ENCODE results near the gene MYH9.

MYH9 gene

DNA sequence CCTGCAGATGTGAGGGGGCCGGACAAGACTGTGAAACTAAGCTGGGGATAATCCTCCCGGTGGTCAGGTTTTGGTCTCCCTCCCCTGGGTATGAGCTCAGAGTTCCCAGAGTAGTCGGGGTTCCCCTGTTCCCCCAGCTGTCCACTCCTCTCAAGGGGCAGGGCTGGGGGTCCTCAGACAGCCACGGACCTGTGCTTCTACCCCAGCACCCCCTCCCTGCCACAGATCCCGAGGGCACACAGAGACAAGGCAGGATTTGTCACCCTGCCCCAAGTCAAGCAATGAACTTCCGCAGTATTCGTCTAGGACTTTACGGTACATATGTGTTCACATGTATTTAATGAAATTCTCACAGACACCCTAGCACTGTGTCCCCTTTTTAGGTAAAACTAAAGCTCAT, 89.6 kb downstream of the MYH9 start:
- no peak overlapping the region for H2BK5ac ChIP-seq (ENCODE audit: low read length)
- DNase-seq, result no peak
- no peak overlapping the region for H2BK15ac ChIP-seq (replicated peaks; ENCODE audit: low read depth)
- peaks cover 62% of the 10 kb centered on the region for H3K36me3 ChIP-seq (ENCODE audit: control insufficient read depth, insufficient read depth, low read length)
- no peaks in the 10 kb centered on the region for H3K27me3 ChIP-seq (ENCODE audit: insufficient read depth, low read length, poor library complexity)
- peaks cover 10% of the 10 kb centered on the region for H3K79me1 ChIP-seq (ENCODE audit: low read length)
- no peaks in the 10 kb centered on the region for H3K79me2 ChIP-seq (ENCODE audit: control insufficient read depth, insufficient read depth, low read length)
- H2BK120ac ChIP-seq (ENCODE audit: low read depth, low read length), result no peak overlapping the region
- H2AK5ac ChIP-seq (ENCODE audit: low read length), result no peak overlapping the region
- no peak overlapping the region for H3K4me2 ChIP-seq (ENCODE audit: low read length)
- no peak overlapping the region for H4K8ac ChIP-seq (ENCODE audit: low read depth, low read length)
- no peak overlapping the region for H4K5ac ChIP-seq (ENCODE audit: low read length)
- H3K56ac ChIP-seq (ENCODE audit: low read length), result no peak overlapping the region
- no peak overlapping the region for H3K4ac ChIP-seq (ENCODE audit: low read depth, low read length)
- no peak overlapping the region for H3K27ac ChIP-seq (ENCODE audit: low read depth, low read length)
- H3K4me1 ChIP-seq (ENCODE audit: control insufficient read depth, low read depth, low read length), result no peaks in the 10 kb centered on the region
- WGBS (ENCODE audit: extremely low coverage, insufficient coverage, low lambda C conversion rate), result no CpG with 5 or more reads among the region's 8 CpGs
- H3K9ac ChIP-seq (ENCODE audit: low read length), result no peak overlapping the region
- no peak overlapping the region for H3K4me3 ChIP-seq (ENCODE audit: low read length)
- no peak overlapping the region for H3K18ac ChIP-seq (ENCODE audit: low read length)
- H3K23ac ChIP-seq (ENCODE audit: low read length), result no peak overlapping the region

GRCh38 chr22:36297568-36297967, 90.2 kb downstream of the MYH9 start:
- Histone ChIP-seq H2BK15ac (replicated peaks; ENCODE audit: low read depth) (no peak overlapping the region), H3K18ac (ENCODE audit: low read length) (no peak overlapping the region), H3K4ac (ENCODE audit: low read depth, low read length) (no peak overlapping the region), H3K79me1 (ENCODE audit: low read length) (peaks cover 10% of the 10 kb centered on the region), H3K4me2 (ENCODE audit: low read length) (no peak overlapping the region), H3K4me3 (ENCODE audit: low read length) (no peak overlapping the region), H3K79me2 (ENCODE audit: control insufficient read depth, insufficient read depth, low read length) (no peaks in the 10 kb centered on the region), H2AK5ac (ENCODE audit: low read length) (no peak overlapping the region), H4K8ac (ENCODE audit: low read depth, low read length) (no peak overlapping the region), H3K56ac (ENCODE audit: low read length) (no peak overlapping the region), H3K9ac (ENCODE audit: low read length) (no peak overlapping the region), H2BK120ac (ENCODE audit: low read depth, low read length) (no peak overlapping the region), H3K36me3 (ENCODE audit: control insufficient read depth, insufficient read depth, low read length) (peaks cover 61% of the 10 kb centered on the region), H3K27ac (ENCODE audit: low read depth, low read length) (no peak overlapping the region), H3K27me3 (ENCODE audit: insufficient read depth, low read length, poor library complexity) (no peaks in the 10 kb centered on the region), H3K4me1 (ENCODE audit: control insufficient read depth, low read depth, low read length) (no peaks in the 10 kb centered on the region), H2BK5ac (ENCODE audit: low read length) (no peak overlapping the region), H3K23ac (ENCODE audit: low read length) (no peak overlapping the region), H4K5ac (ENCODE audit: low read length) (no peak overlapping the region)
- WGBS (ENCODE audit: extremely low coverage, insufficient coverage, low lambda C conversion rate), result no CpG with 5 or more reads among the region's 19 CpGs
- no peak for DNase-seq

DNA sequence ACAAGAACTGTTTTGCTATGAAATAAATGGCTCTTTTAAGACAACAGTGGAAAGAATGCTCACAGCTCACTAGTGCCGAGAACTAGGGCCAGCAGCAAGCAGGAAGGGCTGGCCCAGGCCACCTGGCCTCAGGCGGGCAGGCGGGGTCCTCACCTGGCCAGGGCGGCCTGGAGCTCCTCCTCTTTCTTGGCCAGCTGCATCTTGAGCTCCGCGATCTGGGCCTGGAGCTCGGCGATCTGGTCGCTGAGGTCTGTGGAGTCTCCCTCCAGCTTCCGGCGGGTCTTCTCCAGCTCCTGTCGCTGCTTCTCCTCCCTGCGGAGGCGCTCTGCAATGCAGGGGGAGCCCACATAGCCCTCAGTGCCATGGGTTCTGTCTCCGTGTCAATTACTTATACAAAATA, 91.1 kb downstream of the MYH9 start:
- H2BK120ac ChIP-seq (ENCODE audit: low read depth, low read length), result no peak overlapping the region
- H3K36me3 ChIP-seq (ENCODE audit: control insufficient read depth, insufficient read depth, low read length), result peaks cover 63% of the 10 kb centered on the region
- WGBS (ENCODE audit: extremely low coverage, insufficient coverage, low lambda C conversion rate), result no CpG with 5 or more reads among the region's 15 CpGs

GRCh38 chr22:36295247-36295646, 92.5 kb downstream of the MYH9 start:
- Histone ChIP-seq H3K4ac (ENCODE audit: low read depth, low read length) (no peak overlapping the region), H3K36me3 (ENCODE audit: control insufficient read depth, insufficient read depth, low read length) (peaks cover 54% of the 10 kb centered on the region), H3K4me1 (ENCODE audit: control insufficient read depth, low read depth, low read length) (no peaks in the 10 kb centered on the region), H3K4me3 (ENCODE audit: low read length) (no peak overlapping the region), H3K23ac (ENCODE audit: low read length) (no peak overlapping the region), H4K8ac (ENCODE audit: low read depth, low read length) (no peak overlapping the region), H3K79me2 (ENCODE audit: control insufficient read depth, insufficient read depth, low read length) (no peaks in the 10 kb centered on the region), H3K9ac (ENCODE audit: low read length) (no peak overlapping the region), H2BK15ac (replicated peaks; ENCODE audit: low read depth) (no peak overlapping the region), H3K56ac (ENCODE audit: low read length) (no peak overlapping the region), H3K27me3 (ENCODE audit: insufficient read depth, low read length, poor library complexity) (no peaks in the 10 kb centered on the region), H2BK120ac (ENCODE audit: low read depth, low read length) (no peak overlapping the region), H3K4me2 (ENCODE audit: low read length) (no peak overlapping the region), H2BK5ac (ENCODE audit: low read length) (no peak overlapping the region), H2AK5ac (ENCODE audit: low read length) (no peak overlapping the region), H3K79me1 (ENCODE audit: low read length) (peaks cover 3% of the 10 kb centered on the region), H3K18ac (ENCODE audit: low read length) (no peak overlapping the region), H3K27ac (ENCODE audit: low read depth, low read length) (no peak overlapping the region), H4K5ac (ENCODE audit: low read length) (no peak overlapping the region)
- DNase-seq, result no peak
- no CpG with 5 or more reads among the region's 7 CpGs for WGBS (ENCODE audit: extremely low coverage, insufficient coverage, low lambda C conversion rate)

More for the DNA sequence above, 91.1 kb downstream of the MYH9 start:
- Histone ChIP-seq H4K8ac (ENCODE audit: low read depth, low read length) (no peak overlapping the region), H3K56ac (ENCODE audit: low read length) (no peak overlapping the region), H3K4me1 (ENCODE audit: control insufficient read depth, low read depth, low read length) (no peaks in the 10 kb centered on the region), H3K4ac (ENCODE audit: low read depth, low read length) (no peak overlapping the region), H3K79me1 (ENCODE audit: low read length) (peaks cover 10% of the 10 kb centered on the region), H3K4me3 (ENCODE audit: low read length) (no peak overlapping the region), H3K23ac (ENCODE audit: low read length) (no peak overlapping the region), H2BK5ac (ENCODE audit: low read length) (no peak overlapping the region), H3K27me3 (ENCODE audit: insufficient read depth, low read length, poor library complexity) (no peaks in the 10 kb centered on the region), H3K27ac (ENCODE audit: low read depth, low read length) (no peak overlapping the region), H4K5ac (ENCODE audit: low read length) (no peak overlapping the region), H2AK5ac (ENCODE audit: low read length) (no peak overlapping the region), H3K18ac (ENCODE audit: low read length) (no peak overlapping the region), H2BK15ac (replicated peaks; ENCODE audit: low read depth) (no peak overlapping the region), H3K4me2 (ENCODE audit: low read length) (no peak overlapping the region), H3K79me2 (ENCODE audit: control insufficient read depth, insufficient read depth, low read length) (no peaks in the 10 kb centered on the region), H3K9ac (ENCODE audit: low read length) (no peak overlapping the region)
- no peak for DNase-seq

- Histone ChIP-seq H4K5ac (ENCODE audit: low read length) (no peak overlapping the region), H2BK15ac (replicated peaks; ENCODE audit: low read depth) (no peak overlapping the region), H3K27me3 (ENCODE audit: insufficient read depth, low read length, poor library complexity) (no peaks in the 10 kb centered on the region), H3K56ac (ENCODE audit: low read length) (no peak overlapping the region), H3K4me2 (ENCODE audit: low read length) (no peak overlapping the region), H3K36me3 (ENCODE audit: control insufficient read depth, insufficient read depth, low read length) (peaks cover 51% of the 10 kb centered on the region), H3K4me3 (ENCODE audit: low read length) (no peak overlapping the region), H3K4me1 (ENCODE audit: control insufficient read depth, low read depth, low read length) (no peaks in the 10 kb centered on the region), H2BK5ac (ENCODE audit: low read length) (no peak overlapping the region), H3K23ac (ENCODE audit: low read length) (no peak overlapping the region), H4K8ac (ENCODE audit: low read depth, low read length) (no peak overlapping the region), H2AK5ac (ENCODE audit: low read length) (no peak overlapping the region), H3K9ac (ENCODE audit: low read length) (no peak overlapping the region), H3K4ac (ENCODE audit: low read depth, low read length) (no peak overlapping the region), H2BK120ac (ENCODE audit: low read depth, low read length) (no peak overlapping the region), H3K27ac (ENCODE audit: low read depth, low read length) (no peak overlapping the region), H3K79me2 (ENCODE audit: control insufficient read depth, insufficient read depth, low read length) (no peaks in the 10 kb centered on the region), H3K79me1 (ENCODE audit: low read length) (peaks cover 1% of the 10 kb centered on the region), H3K18ac (ENCODE audit: low read length) (no peak overlapping the region)
- no peak for DNase-seq
- no CpG with 5 or more reads among the region's 11 CpGs for WGBS (ENCODE audit: extremely low coverage, insufficient coverage, low lambda C conversion rate)
Observed at GRCh38 chr22:36294801-36295200, 93.0 kb downstream of the MYH9 start.

DNA sequence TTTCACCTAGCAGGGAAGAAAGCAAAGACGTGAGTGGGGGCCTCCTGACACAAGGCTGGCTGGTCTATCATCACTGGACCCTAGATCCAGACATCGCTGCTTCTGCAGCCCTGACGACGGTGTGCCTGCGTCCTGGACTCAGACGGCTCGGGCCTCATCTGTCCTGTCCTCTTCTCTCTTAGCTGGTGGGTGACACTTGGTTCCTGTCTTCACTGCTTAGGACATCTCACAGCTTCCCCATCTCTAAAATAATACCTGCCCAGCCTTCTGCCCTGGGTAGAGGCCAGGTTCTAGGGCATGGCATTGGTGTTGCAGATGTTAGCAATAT, 93.5 kb downstream of the MYH9 start:
- H3K4me2 ChIP-seq (ENCODE audit: low read length), result no peak overlapping the region
- WGBS (ENCODE audit: extremely low coverage, insufficient coverage, low lambda C conversion rate), result no CpG with 5 or more reads among the region's 7 CpGs

More for the DNA sequence above, 93.5 kb downstream of the MYH9 start:
- no peak for DNase-seq
- H3K79me2 ChIP-seq (ENCODE audit: control insufficient read depth, insufficient read depth, low read length), result no peaks in the 10 kb centered on the region
- no peaks in the 10 kb centered on the region for H3K27me3 ChIP-seq (ENCODE audit: insufficient read depth, low read length, poor library complexity)
- H3K9ac ChIP-seq (ENCODE audit: low read length), result no peak overlapping the region
- no peak overlapping the region for H2BK120ac ChIP-seq (ENCODE audit: low read depth, low read length)
- H3K79me1 ChIP-seq (ENCODE audit: low read length), result peaks cover 1% of the 10 kb centered on the region
- H3K56ac ChIP-seq (ENCODE audit: low read length), result no peak overlapping the region
- H3K23ac ChIP-seq (ENCODE audit: low read length), result no peak overlapping the region
- no peak overlapping the region for H2BK5ac ChIP-seq (ENCODE audit: low read length)
- no peak overlapping the region for H4K8ac ChIP-seq (ENCODE audit: low read depth, low read length)
- peaks cover 52% of the 10 kb centered on the region for H3K36me3 ChIP-seq (ENCODE audit: control insufficient read depth, insufficient read depth, low read length)
- H3K4me3 ChIP-seq (ENCODE audit: low read length), result no peak overlapping the region
- H3K4ac ChIP-seq (ENCODE audit: low read depth, low read length), result no peak overlapping the region
- H4K5ac ChIP-seq (ENCODE audit: low read length), result no peak overlapping the region
- no peak overlapping the region for H2BK15ac ChIP-seq (replicated peaks; ENCODE audit: low read depth)
- H3K18ac ChIP-seq (ENCODE audit: low read length), result no peak overlapping the region
- H3K4me1 ChIP-seq (ENCODE audit: control insufficient read depth, low read depth, low read length), result no peaks in the 10 kb centered on the region
- H3K27ac ChIP-seq (ENCODE audit: low read depth, low read length), result no peak overlapping the region
- H2AK5ac ChIP-seq (ENCODE audit: low read length), result no peak overlapping the region
